ENCODE measurements around the gene RAD51B.
"Not testable (repeated sequence)": the region's sequence is repeated elsewhere in the genome, so short reads cannot be mapped to it uniquely, and the experiment has no call there.

The RAD51B gene

GRCh38 chr14:68241862-68242487 is 422.4 kb downstream of the RAD51B start:
- no peak for DNase-seq

DNA sequence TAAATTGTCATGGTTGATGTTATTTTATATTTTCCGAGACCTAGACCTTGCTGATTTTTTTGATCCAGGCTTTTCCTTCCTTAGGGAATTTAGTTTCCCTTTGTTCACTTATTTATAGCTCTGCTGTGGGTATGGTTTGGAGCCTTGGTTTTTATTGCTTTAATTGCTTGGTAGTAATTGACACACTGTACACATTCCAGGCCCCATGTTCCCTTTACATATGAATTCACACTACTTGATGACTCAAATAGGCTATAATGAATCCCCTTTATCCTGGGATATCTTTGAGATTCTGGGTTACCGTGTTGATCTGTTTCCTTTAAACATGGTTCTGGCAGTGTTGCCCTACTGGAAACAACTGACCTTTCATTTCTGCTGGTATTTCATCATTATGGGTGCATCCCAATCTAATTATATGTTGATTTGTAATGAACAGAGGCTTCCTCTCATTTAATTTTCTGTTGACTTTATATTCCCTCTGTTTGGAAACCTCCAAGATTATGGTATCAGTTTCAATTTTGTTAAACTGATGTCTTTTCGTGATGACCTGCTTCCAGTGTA is 424.0 kb downstream of the RAD51B start:
- DNase-seq = no peak

DNA sequence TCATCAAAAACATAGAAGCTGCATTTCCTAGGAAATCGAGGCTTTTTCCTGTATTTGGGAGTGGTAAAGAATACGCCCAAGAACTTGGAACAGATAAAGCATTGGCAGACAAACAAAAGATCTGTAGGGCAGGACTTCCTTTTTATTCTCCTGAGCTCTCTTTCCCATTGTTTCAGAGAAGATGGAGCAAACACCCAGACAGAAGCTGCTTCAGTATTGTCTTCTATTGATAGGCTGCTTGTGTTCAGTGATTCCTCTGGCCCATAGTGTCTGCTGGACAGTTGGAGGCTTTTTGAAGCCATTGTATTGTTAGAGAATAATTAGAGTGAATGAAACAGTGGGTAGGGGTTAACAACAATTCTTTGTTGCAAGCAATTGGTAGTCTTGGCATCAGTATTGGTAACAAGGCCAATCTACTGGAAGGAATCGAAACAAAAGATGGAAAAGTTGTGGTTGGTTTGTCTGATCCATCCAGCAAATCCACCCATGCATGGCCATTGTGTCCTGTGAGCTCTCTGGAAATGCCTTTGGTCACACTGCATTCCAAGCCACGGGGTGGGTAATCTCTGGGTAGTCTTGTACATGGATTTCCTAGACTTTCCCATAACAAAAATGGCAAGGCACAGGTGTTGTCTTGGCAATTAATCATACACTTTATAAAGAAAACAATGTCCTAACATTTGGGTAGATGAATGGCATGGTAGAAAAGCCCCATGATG is 424.8 kb downstream of the RAD51B start:
- no peak for DNase-seq

- DNase-seq = no peak
These were observed 425.8 kb downstream of the RAD51B start for GRCh38 chr14:68245146-68246073.

DNA sequence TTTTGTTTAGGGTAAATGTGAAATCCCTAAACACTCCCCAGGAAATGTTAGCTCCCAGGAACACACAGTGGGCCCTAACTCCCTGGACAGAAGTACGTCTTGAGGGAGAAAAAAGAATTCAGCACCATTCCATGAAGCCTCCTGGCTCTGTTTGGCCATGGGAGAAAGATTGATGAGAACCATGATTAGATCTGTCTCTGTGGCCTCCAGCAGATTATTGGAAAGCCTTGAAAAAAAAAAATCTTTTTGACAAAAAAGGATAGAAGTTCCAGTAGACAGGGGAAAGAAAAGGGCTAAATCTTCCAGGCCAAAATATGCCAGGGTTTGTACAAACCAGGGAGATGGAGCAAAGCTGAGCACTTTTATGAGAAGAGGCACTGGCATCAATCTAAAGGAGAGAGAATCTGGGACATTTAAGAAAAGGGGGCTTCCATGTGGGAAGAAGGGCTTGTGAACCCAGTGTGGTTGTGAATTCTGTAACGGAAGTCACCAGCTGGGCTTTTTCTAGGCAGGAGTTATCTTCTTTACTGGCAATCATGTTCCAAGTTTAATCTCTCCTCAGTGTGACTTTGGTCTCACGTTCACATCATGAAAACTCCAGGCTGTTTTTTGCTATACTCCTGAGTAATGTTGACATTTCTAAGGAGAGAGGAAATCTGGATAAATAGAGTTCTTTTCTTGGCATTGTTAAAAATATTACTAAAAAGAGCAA is 426.7 kb downstream of the RAD51B start:
- DNase-seq = no peak

DNA sequence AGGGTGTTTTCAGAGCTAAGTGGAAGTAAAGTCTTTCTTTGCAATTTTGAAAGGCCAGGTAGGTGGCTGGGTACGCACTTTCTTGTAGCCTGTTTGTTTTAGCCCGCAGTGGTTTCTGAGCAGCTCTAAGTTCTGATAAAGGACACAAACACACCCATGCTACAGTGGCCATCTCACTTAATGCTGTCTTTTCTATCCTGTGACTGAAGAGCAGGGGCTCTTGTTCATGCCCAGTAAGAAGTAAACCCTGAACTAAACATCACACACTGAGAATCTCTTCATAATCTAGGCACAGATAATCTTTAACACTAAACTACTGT is 427.2 kb downstream of the RAD51B start:
- DNase-seq = no peak

DNA sequence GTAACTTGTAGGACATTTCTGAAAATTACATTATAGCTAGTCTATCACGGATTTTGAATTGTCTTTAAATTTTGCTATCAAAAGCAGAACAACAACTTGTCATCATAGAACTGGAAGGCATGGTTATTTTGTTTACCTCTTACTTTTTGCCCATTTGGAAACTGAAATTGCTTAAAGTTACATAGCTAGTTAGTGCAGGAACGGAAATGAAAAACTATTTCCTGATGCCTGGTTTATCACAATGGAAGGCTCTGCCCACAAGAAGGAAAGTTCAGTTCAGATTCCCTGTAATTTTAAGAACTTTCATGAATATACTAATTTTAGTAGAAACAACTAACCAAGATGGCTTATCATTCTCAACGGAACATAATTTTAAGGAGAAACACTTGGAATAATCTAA is 427.7 kb downstream of the RAD51B start:
- no peak for DNase-seq

DNA sequence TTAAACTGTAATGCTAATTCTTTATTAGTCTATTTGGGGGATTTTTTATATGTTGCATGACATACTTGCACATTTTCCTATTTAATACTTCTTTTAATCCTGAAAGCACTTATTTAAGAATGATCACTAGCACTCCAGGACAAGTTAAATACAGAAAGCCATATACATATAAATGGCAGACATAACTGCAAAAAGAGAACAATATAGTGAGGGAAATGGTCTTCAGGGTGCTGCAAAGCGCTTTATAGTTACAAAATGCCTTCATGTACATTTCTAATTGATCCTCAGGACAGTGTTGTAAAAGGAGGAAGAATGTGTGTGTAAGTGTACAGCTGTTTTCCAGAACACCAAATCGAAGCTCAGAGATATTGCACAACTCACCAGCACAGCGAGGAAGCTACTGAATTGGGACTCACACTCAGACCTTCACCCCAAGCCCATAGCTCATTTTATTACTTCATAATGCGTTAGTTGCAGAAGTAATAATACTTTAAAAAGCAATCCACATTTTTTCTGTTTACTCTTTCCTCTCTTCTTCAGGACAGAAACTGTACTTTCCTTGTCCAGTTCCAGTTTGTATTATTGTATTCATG is 428.2 kb downstream of the RAD51B start:
- DNase-seq = no peak

GRCh38 chr14:68248481-68249255 is 429.1 kb downstream of the RAD51B start:
- peak; percentile 13 for DNase-seq

GRCh38 chr14:68249661-68250451 is 430.3 kb downstream of the RAD51B start:
- DNase-seq = no peak

DNA sequence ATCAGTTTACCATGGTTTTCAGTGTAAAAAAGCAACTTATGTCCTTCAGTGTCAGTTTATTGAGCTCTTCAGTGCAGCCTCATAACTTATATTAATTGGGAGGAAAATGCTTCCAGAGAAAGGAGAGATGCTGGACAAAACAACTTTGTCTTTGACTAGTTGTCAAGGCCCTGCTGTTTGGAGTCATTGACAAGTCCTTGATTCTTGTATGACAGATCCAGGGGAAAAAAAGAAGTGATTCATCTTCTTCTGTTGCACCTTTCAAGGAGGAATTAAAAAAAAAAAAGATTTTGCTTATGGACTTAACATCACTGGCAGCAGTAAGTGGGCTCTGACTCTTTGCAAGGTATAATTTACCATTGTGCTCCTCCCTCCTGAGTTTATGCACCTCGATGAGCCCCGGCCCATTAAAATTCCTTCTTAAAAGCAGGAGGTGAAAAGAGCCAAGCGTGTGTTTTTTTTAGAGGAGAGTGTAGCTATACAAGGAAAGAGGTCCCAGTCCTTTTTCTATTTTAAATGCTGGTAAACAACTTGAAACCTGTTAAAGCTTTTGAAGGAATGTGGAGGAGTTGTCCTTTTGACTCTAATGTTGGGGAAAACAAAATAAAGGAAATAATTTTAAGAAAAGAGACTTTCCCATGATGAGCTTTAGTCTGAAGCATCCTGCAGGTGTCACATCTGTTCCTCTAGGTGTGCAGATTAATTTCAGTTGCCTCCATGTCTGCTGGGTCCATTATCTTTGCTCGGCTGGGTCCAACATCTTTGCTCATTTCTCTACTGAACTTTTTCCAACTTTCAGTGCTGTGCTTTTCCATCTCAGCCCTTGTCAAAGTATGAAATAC is 431.6 kb downstream of the RAD51B start:
- DNase-seq = no peak

DNA sequence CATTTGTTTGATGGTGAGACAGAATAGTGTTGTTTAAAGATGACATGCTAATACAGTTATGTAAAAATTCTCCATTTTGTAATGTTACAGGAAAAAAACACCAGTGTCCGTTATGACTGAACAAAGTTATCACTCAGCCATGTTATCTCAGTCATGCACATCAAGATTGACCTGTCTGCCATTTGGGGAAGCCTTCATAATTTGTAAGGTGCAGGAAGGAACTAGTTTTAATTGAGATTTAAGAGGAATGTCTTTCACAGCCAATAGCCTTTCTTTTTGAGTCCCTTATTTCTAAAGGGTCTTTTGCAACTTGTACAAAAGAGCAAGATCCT is 432.2 kb downstream of the RAD51B start:
- no peak for DNase-seq

DNA sequence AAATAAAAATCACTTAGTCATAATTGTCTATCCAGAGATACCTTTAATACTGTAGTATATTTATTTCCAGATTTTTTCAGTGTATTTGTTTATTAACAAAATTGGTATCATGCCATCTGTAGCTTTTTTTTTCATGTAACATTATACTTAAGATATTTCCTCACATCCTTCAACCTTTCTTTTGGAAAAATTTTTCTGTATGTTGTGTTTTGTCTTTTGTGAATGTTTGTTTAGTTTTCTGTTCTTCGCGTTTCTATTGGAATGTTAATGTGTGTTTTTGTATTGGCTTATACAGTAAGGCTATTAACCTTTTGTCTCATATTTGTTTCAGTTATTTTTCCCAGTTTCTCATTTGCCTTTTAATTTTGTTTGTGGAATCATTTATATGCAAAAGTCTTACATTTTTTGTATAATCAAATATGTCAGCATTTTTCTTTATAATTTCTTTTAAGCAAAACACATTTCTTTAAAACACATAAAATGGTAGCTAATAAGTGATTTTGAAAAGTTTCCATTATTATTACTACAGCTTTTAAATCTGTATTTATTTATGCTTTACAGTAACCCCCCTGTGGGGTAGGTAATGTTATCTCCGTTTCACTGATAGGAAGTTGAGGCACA is 433.7 kb downstream of the RAD51B start:
- DNase-seq = no peak

DNA sequence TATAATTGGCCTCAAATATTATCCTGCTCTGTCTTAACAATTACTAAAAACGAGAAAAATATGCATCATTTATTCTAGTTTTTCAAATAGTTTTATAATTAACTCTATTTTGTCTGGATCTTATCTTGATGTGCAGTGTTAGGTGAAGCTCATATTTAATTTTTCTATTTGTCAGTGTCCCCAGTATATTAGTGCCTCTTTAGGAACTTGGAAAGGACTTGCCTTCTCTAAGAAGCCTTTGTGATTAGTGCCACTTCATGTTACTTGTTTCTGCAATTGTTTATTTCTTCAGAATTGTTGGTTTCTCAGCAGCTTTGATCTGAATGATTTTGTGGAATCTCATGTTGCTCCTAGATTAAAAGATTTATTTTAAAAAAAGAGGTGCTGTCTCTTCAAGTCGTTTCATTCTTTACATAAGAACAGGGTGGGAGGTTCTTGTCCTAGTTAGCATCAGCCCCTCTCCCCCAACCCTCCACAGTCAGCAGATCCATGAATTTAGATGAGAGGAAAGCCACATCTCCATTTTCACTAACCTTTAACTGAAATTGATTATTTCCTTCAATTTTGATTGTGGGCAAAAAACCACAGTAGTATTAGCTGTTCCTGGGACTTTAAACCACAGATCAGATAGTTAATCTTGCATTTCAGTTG is 434.4 kb downstream of the RAD51B start:
- no peak for DNase-seq

DNA sequence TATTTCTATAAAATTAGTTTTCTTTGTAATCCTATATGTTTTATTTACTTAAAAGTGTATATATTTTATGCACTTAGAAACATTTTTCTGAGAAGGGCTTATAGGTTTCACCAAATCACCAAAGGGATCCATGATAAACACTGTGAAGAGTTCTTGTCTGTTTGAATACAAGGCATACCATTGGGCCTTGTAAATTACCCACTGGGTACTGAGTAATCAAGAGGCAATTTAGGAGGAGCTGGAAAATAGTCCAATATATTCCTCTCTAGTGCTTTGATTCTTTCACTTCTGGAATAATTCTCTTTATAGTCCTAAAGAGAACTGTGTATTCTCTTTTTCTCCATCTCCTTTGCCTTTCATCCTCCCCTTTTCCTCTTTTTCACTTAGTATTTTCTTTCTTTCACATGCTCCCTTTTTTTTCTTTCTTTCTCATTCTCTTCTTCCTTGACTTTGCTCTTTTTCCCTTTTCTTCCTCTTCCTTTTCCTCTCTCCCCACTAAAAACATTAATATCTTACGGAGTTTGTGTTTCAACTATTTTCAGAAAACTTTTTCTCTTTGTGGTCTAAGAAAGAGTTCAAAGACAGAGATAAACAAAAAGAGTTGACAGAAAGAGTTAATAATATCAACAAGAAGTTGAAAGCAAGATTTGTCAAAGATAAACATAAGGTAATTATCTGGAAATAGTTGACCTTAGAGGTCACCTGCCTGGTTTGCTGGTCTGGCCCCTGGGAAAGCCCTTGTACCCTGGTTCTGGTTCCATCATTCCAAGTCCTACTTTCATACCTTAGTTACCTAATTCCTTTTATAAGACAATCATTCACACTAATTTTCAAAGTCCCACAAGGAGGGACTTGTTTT is 435.3 kb downstream of the RAD51B start:
- no peak for DNase-seq

GRCh38 chr14:68255693-68256178 is 436.2 kb downstream of the RAD51B start:
- DNase-seq = no peak

- DNase-seq = no peak
These were observed 438.4 kb downstream of the RAD51B start for GRCh38 chr14:68257969-68258368.

- not testable (repeated sequence) for DNase-seq
These were observed 439.4 kb downstream of the RAD51B start for GRCh38 chr14:68258995-68259394.
